ENCODE data around the gene BIRC5.
A peak's percentile ranks its signal among the peaks of the same experiment; 100 is the strongest.
"Not testable (repeated sequence)": the region's sequence is repeated elsewhere in the genome, so short reads cannot be mapped to it uniquely, and the experiment has no call there.

Gene BIRC5

GRCh38 chr17:78241277-78242023, 27.4 kb downstream of the BIRC5 start:
- no peak for DNase-seq

GRCh38 chr17:78242024-78242742, 28.1 kb downstream of the BIRC5 start:
- DNase-seq, result no peak

GRCh38 chr17:78247304-78247703, 33.3 kb downstream of the BIRC5 start:
- no peak for DNase-seq

- no peak for DNase-seq
Observed at GRCh38 chr17:78248051-78248914, 34.2 kb downstream of the BIRC5 start.

- no peak for DNase-seq
Observed at GRCh38 chr17:78249074-78249817, 35.2 kb downstream of the BIRC5 start.

- DNase-seq, result no peak
Observed at GRCh38 chr17:78249818-78250806, 36.1 kb downstream of the BIRC5 start.

- peak; percentile 92 for DNase-seq
Observed at GRCh38 chr17:78250891-78251772, 37.1 kb downstream of the BIRC5 start.

GRCh38 chr17:78251773-78252103, 37.7 kb downstream of the BIRC5 start:
- DNase-seq, result no peak

- DNase-seq, result peak; percentile 28
Observed at GRCh38 chr17:78252111-78252634, 38.1 kb downstream of the BIRC5 start.

- peak; percentile 29 for DNase-seq
Observed at GRCh38 chr17:78252701-78253635, 38.9 kb downstream of the BIRC5 start.

GRCh38 chr17:78253636-78253945, 39.5 kb downstream of the BIRC5 start:
- not testable (repeated sequence) for DNase-seq

GRCh38 chr17:78253946-78254672, 40.1 kb downstream of the BIRC5 start:
- peak; percentile 89 for DNase-seq

- DNase-seq, result no peak
Observed at GRCh38 chr17:78255029-78255656, 41.1 kb downstream of the BIRC5 start.

GRCh38 chr17:78255953-78256706, 42.1 kb downstream of the BIRC5 start:
- no peak for DNase-seq

GRCh38 chr17:78256707-78257591, 42.9 kb downstream of the BIRC5 start:
- DNase-seq, result no peak

GRCh38 chr17:78257810-78258322, 43.8 kb downstream of the BIRC5 start:
- DNase-seq, result peak; percentile 58
